ENCODE data around the gene KIF6. TPM values are rescaled to one million over a fixed set of nuclear protein-coding genes. Genes with fewer than 3 reads are reported as not detected.

The KIF6 gene
- total and polyA plus RNA-seq, 4 experiments from 2014 or later, result not detected

DNA sequence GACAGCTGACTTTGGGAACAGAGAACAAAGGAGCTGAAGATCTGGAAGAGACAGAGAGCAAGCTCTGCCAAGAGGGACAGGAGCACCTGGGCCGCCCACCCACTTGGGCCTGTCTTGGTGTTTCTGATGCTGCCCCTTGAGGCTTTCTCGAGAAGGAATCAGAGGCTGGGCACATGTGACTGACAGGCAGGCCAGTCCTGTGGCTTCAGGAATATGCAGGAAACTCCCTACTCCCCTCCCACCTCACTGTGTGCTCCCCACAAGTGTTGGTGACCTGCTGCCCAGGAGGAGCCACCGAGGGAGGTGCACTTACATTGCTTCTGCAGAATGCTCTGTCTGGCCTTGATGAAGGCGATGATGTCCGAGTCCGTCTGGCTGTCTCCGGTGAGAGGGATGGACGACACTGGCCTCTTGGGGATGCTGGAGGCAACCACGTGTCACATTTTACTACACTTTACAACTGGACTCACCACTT lies 381.8 kb downstream of the KIF6 start:
- POLR2A ChIA-PET (ENCODE audit: partially characterized antibody), result no interaction called here
- intact Hi-C loops (cut with micrococcal nuclease), result no loop called here
- no peak overlapping the region for H3K4me3 ChIP-seq (ENCODE audit: low read length in 2 of 2)
- no peaks in the 10 kb centered on the region for H3K36me3 ChIP-seq (ENCODE audit: insufficient read depth, low read length)
- no peaks in the 10 kb centered on the region for H3K27me3 ChIP-seq (ENCODE audit: insufficient read depth, low read length)
- Mint-ChIP-seq H3K27ac (peak overlapping the region in 1 of 7 donors; percentile 35), H3K4me1 (peaks cover 0 to 4% (median 0%) of the 10 kb centered on the region in 4 donors), H3K9me3 (no peaks in the 10 kb centered on the region), H3K36me3 (no peaks in the 10 kb centered on the region), H3K4me3 (no peak overlapping the region), H3K27me3 (peaks cover 7 to 12% of the 10 kb centered on the region in 2 donors)
- DNase-seq, result no peak
- no peak overlapping the region for H3K27ac ChIP-seq (ENCODE audit: low read depth, low read length)
- H3K9me3 ChIP-seq (ENCODE audit: control insufficient read depth in 1 of 2, low read length in 2 of 2), result no peaks in the 10 kb centered on the region
- H3K4me1 ChIP-seq (ENCODE audit: insufficient read depth, low read length), result no peaks in the 10 kb centered on the region
- CTCF ChIA-PET (ENCODE audit: partially characterized antibody), result interaction anchor here (1.3 kb wide), 1 partner anchor 8 kb away, joined by 4 read pairs; no protein-coding TSS in a partner anchor

DNA sequence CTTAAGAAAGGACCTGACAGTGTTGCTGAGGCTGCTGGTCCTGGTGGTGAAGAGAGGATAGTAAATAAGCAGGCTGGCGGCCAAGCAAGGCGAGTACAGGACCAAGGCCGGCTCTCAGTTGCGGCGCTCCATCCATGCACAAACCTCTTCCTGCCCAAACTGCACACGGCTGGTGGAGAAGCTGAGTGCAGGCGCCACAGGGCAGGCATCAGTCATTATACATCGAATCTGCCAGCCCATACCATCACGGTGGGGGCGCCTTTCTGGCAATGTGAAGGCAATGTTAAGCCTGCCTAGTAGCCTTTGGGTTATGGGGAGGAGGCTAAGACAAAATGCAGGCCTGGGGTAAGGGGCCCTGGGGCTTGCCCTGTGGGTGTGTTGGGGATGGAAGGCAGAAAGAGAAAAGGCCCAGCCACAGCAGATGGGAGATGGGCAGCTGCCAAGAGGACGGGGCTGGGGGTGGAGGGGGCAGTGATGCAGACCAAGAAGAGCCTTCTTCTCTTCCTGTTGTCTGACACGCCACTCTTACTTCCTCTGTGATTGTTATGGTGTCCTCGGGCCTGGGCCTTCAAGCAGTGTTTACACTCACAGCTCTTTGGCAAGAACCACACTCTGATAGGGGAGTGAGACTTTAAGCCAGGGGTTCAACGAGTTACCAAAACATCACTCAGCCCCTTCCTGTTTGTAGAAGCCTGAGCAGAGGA lies 382.4 kb downstream of the KIF6 start:
- Histone ChIP-seq H3K4me3 (ENCODE audit: low read length in 2 of 2) (no peak overlapping the region), H3K9me3 (ENCODE audit: control insufficient read depth in 1 of 2, low read length in 2 of 2) (no peaks in the 10 kb centered on the region), H3K4me1 (ENCODE audit: insufficient read depth, low read length) (no peaks in the 10 kb centered on the region), H3K27me3 (ENCODE audit: insufficient read depth, low read length) (no peaks in the 10 kb centered on the region), H3K36me3 (ENCODE audit: insufficient read depth, low read length) (no peaks in the 10 kb centered on the region), H3K27ac (ENCODE audit: low read depth, low read length) (no peak overlapping the region)
- H3K27ac Mint-ChIP-seq, result peak overlapping the region in 1 of 7 donors; percentile 35
- peaks cover 0 to under 1% (median 0%) of the 10 kb centered on the region in 4 donors for H3K4me1 Mint-ChIP-seq
- peaks cover 9 to 14% of the 10 kb centered on the region in 2 donors for H3K27me3 Mint-ChIP-seq
- CTCF ChIA-PET (ENCODE audit: partially characterized antibody), result interaction anchor here (1.1 to 1.3 kb wide), 2 partner anchors 8 kb away, joined by 4 read pairs; no protein-coding TSS in a partner anchor
- POLR2A ChIA-PET (ENCODE audit: partially characterized antibody), result no interaction called here
- no peak for DNase-seq
- H3K4me3 Mint-ChIP-seq, result no peak overlapping the region
- H3K36me3 Mint-ChIP-seq, result no peaks in the 10 kb centered on the region
- H3K9me3 Mint-ChIP-seq, result no peaks in the 10 kb centered on the region
- intact Hi-C loops (cut with micrococcal nuclease), result no loop called here

DNA sequence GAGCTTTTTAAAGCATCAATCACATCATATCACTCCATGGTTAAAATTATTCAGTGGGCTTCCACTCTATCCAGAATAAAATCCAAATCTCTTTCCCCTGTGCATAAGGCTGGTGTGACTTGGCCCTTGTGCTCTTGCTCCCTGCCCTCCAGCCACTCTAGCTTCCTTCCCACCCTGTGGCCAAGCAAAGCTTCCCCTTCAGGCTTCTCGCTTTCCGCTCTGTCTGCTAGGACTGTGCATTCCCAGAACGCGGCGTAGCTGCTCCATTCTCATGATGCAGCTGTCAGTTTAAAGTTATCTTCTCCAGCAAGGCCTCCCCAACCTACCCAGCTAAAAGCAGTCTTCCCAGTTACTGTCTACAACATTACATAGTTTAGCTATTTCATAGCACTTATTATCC lies 383.3 kb downstream of the KIF6 start:
- ChIA-PET POLR2A (ENCODE audit: partially characterized antibody) (no interaction called here), CTCF (ENCODE audit: partially characterized antibody) (interaction anchor here (1.1 kb wide), 1 partner anchor 8 kb away, joined by 4 read pairs; no protein-coding TSS in a partner anchor)
- DNase-seq, result no peak
- Mint-ChIP-seq H3K27ac (no peak overlapping the region), H3K4me1 (peaks cover 0 to under 1% (median 0%) of the 10 kb centered on the region in 4 donors), H3K9me3 (no peaks in the 10 kb centered on the region), H3K4me3 (no peak overlapping the region), H3K36me3 (no peaks in the 10 kb centered on the region), H3K27me3 (peaks cover 7 to 13% of the 10 kb centered on the region in 2 donors)
- Histone ChIP-seq H3K27me3 (ENCODE audit: insufficient read depth, low read length) (no peaks in the 10 kb centered on the region), H3K36me3 (ENCODE audit: insufficient read depth, low read length) (no peaks in the 10 kb centered on the region), H3K27ac (ENCODE audit: low read depth, low read length) (no peak overlapping the region), H3K4me1 (ENCODE audit: insufficient read depth, low read length) (no peaks in the 10 kb centered on the region), H3K4me3 (ENCODE audit: low read length in 2 of 2) (no peak overlapping the region), H3K9me3 (ENCODE audit: control insufficient read depth in 1 of 2, low read length in 2 of 2) (no peaks in the 10 kb centered on the region)
- intact Hi-C loops (cut with micrococcal nuclease), result no loop called here

DNA sequence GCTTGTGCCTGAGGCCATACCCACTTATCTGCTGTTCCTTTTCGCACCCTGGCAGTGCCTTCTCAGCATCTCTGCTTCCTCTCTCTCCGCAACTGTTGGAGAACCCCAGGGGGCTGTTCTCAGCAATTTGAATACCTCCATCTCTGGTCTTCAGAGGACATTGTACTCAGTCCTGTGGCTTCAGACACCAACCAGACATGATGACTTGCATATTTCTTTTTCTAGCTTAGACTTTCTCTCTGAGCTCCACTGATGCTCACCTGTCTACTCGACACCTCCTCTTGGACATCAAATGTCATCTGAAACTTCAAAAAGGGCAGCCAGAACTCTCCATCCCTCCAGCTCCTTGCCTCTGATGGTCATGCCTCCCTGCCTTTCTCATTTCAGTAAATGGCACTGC lies 383.9 kb downstream of the KIF6 start:
- intact Hi-C loops (cut with micrococcal nuclease), result no loop called here
- CTCF ChIA-PET (ENCODE audit: partially characterized antibody), result interaction anchor here (1.1 kb wide), 1 partner anchor 9 kb away, joined by 4 read pairs; no protein-coding TSS in a partner anchor
- peaks cover 7 to 15% of the 10 kb centered on the region in 2 donors for H3K27me3 Mint-ChIP-seq
- H3K27ac Mint-ChIP-seq, result no peak overlapping the region
- no peaks in the 10 kb centered on the region for H3K9me3 ChIP-seq (ENCODE audit: control insufficient read depth in 1 of 2, low read length in 2 of 2)
- H3K36me3 Mint-ChIP-seq, result no peaks in the 10 kb centered on the region
- H3K4me1 Mint-ChIP-seq, result peaks cover 4 to 6% (median 4%) of the 10 kb centered on the region in 4 donors
- H3K9me3 Mint-ChIP-seq, result no peaks in the 10 kb centered on the region
- POLR2A ChIA-PET (ENCODE audit: partially characterized antibody), result no interaction called here
- no peak overlapping the region for H3K4me3 Mint-ChIP-seq
- H3K36me3 ChIP-seq (ENCODE audit: insufficient read depth, low read length), result no peaks in the 10 kb centered on the region
- no peaks in the 10 kb centered on the region for H3K27me3 ChIP-seq (ENCODE audit: insufficient read depth, low read length)
- H3K4me1 ChIP-seq (ENCODE audit: insufficient read depth, low read length), result peaks cover 4% of the 10 kb centered on the region
- no peak overlapping the region for H3K4me3 ChIP-seq (ENCODE audit: low read length in 2 of 2)
- H3K27ac ChIP-seq (ENCODE audit: low read depth, low read length), result no peak overlapping the region
- DNase-seq, result no peak

DNA sequence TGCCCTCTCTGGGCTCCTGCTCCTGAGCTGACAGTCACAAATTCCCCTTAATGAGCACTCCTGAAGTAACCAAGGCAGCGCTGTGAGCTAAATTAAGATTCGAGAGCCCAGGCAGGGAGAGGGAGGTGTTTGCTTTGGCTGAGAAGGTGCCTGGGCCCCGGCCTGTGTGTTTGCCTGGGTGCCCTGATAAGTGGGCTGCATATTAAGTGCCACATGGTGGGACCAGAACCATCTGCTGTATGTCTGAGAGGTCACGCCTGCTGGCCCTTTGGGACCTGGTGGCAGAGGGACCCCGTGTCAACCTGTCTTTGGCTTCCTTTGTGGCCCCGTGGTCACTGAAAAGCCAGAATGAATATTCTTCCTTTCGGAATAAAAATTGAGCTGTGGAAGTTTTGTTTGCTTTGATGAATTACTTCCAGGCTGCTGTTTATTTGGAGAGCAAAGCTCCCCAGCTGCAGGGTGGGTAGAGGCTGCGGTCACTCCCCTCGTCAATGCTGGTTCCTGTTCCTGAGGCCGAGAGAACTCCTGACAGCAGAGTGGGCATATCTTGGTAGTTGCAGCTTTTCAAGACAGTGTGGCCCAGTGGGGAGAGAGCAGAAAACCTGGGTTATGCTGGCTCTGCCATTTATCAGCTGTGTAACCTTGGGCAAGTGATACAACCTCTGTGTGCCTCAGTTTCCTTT lies 385.2 kb downstream of the KIF6 start:
- Histone ChIP-seq H3K36me3 (ENCODE audit: insufficient read depth, low read length) (no peaks in the 10 kb centered on the region), H3K4me1 (ENCODE audit: insufficient read depth, low read length) (peaks cover 10% of the 10 kb centered on the region), H3K9me3 (ENCODE audit: control insufficient read depth in 1 of 2, low read length in 2 of 2) (no peaks in the 10 kb centered on the region), H3K27me3 (ENCODE audit: insufficient read depth, low read length) (no peaks in the 10 kb centered on the region), H3K4me3 (ENCODE audit: low read length in 2 of 2) (no peak overlapping the region), H3K27ac (ENCODE audit: low read depth, low read length) (no peak overlapping the region)
- intact Hi-C loops (cut with micrococcal nuclease), result no loop called here
- Mint-ChIP-seq H3K27ac (no peak overlapping the region), H3K4me1 (peaks cover 8 to 12% (median 10%) of the 10 kb centered on the region in 4 donors), H3K9me3 (no peaks in the 10 kb centered on the region), H3K36me3 (no peaks in the 10 kb centered on the region), H3K4me3 (no peak overlapping the region), H3K27me3 (peaks cover 7 to 19% of the 10 kb centered on the region in 2 donors)
- ChIA-PET POLR2A (ENCODE audit: partially characterized antibody) (no interaction called here), CTCF (ENCODE audit: partially characterized antibody) (interaction anchor here (1.3 to 1.4 kb wide), 2 partner anchors 10 to 18 kb away, joined by 3 to 5 read pairs; no protein-coding TSS in a partner anchor)
- no peak for DNase-seq

GRCh38 chr6:39339096-39339867 lies 385.9 kb downstream of the KIF6 start:
- no peak overlapping the region for H3K4me3 ChIP-seq (ENCODE audit: low read length in 2 of 2)
- H3K27me3 ChIP-seq (ENCODE audit: insufficient read depth, low read length), result no peaks in the 10 kb centered on the region
- no peak for DNase-seq
- ChIA-PET CTCF (ENCODE audit: partially characterized antibody) (interaction anchor here (1.3 kb wide), 1 partner anchor 11 kb away, joined by 5 read pairs; no protein-coding TSS in a partner anchor), POLR2A (ENCODE audit: partially characterized antibody) (no interaction called here)
- peaks cover 8 to 12% (median 10%) of the 10 kb centered on the region in 4 donors for H3K4me1 Mint-ChIP-seq
- H3K36me3 Mint-ChIP-seq, result no peaks in the 10 kb centered on the region
- H3K9me3 Mint-ChIP-seq, result no peaks in the 10 kb centered on the region
- H3K27ac Mint-ChIP-seq, result no peak overlapping the region
- H3K27ac ChIP-seq (ENCODE audit: low read depth, low read length), result no peak overlapping the region
- peaks cover 10 to 18% of the 10 kb centered on the region in 2 donors for H3K27me3 Mint-ChIP-seq
- intact Hi-C loops (cut with micrococcal nuclease), result no loop called here
- peaks cover 10% of the 10 kb centered on the region for H3K4me1 ChIP-seq (ENCODE audit: insufficient read depth, low read length)
- H3K36me3 ChIP-seq (ENCODE audit: insufficient read depth, low read length), result no peaks in the 10 kb centered on the region
- no peak overlapping the region for H3K4me3 Mint-ChIP-seq
- H3K9me3 ChIP-seq (ENCODE audit: control insufficient read depth in 1 of 2, low read length in 2 of 2), result no peaks in the 10 kb centered on the region

- ChIA-PET CTCF (ENCODE audit: partially characterized antibody) (interaction anchor here (1.2 kb wide), 1 partner anchor 8 kb away, joined by 3 read pairs; no protein-coding TSS in a partner anchor), POLR2A (ENCODE audit: partially characterized antibody) (no interaction called here)
- Mint-ChIP-seq H3K27ac (no peak overlapping the region), H3K36me3 (no peaks in the 10 kb centered on the region), H3K4me3 (no peak overlapping the region), H3K27me3 (peaks cover 10 to 19% of the 10 kb centered on the region in 2 donors), H3K4me1 (peaks cover 8 to 12% (median 10%) of the 10 kb centered on the region in 4 donors), H3K9me3 (no peaks in the 10 kb centered on the region)
- DNase-seq, result no peak
- peaks cover 10% of the 10 kb centered on the region for H3K4me1 ChIP-seq (ENCODE audit: insufficient read depth, low read length)
- H3K9me3 ChIP-seq (ENCODE audit: control insufficient read depth in 1 of 2, low read length in 2 of 2), result no peaks in the 10 kb centered on the region
- no peaks in the 10 kb centered on the region for H3K27me3 ChIP-seq (ENCODE audit: insufficient read depth, low read length)
- H3K4me3 ChIP-seq (ENCODE audit: low read length in 2 of 2), result no peak overlapping the region
- no peaks in the 10 kb centered on the region for H3K36me3 ChIP-seq (ENCODE audit: insufficient read depth, low read length)
- intact Hi-C loops (cut with micrococcal nuclease), result no loop called here
- no peak overlapping the region for H3K27ac ChIP-seq (ENCODE audit: low read depth, low read length)
These were observed 386.8 kb downstream of the KIF6 start for GRCh38 chr6:39338397-39338796.
